WERI-Rb-1 (cell line): ENCODE data around the gene COL16A1.

Experiments
- DNase-seq: peaks from one replicate; pipeline ENCODE4 v3.0.0-alpha.2; 2020
- H3K27ac ChIP-seq: fragments of 250-450 bp; sonication (Bioruptor Pico); 2 replicates; pipeline ENCODE4 v1.5.1; 2020; ENCODE audit warnings: mild to moderate bottlenecking, moderate library complexity
- H3K27me3 ChIP-seq: fragments of 250-450 bp; sonication (Bioruptor Pico); 2 replicates; pipeline ENCODE4 v1.5.1; 2021; ENCODE audit warnings: mild to moderate bottlenecking, low read depth, moderate library complexity; ENCODE audit not compliant: insufficient read depth, severe bottlenecking
- H3K36me3 ChIP-seq: fragments of 250-450 bp; sonication (Bioruptor Pico); 2 replicates; pipeline ENCODE4 v1.5.1; 2020; ENCODE audit warnings: mild to moderate bottlenecking, moderate library complexity
- H3K4me3 ChIP-seq: 2 replicates; pipeline ENCODE4 v1.5.1; 2011; ENCODE audit warnings: low read depth, mild to moderate bottlenecking, control low read depth, low read length
- H3K9me3 ChIP-seq: fragments of 250-450 bp; sonication (Bioruptor Pico); 2 replicates; pipeline ENCODE4 v1.5.1; 2021; ENCODE audit warnings: mild to moderate bottlenecking, moderate library complexity; ENCODE audit not compliant: severe bottlenecking
- TF ChIP-seq, protein P1 (sequence below): IDR thresholded peaks from 2 replicates; pipeline ENCODE4 v1.5.1; 2011; ENCODE audit warnings: low read depth, mild to moderate bottlenecking, control low read depth, inconsistent platforms, low read length

COL16A1 gene

DNA sequence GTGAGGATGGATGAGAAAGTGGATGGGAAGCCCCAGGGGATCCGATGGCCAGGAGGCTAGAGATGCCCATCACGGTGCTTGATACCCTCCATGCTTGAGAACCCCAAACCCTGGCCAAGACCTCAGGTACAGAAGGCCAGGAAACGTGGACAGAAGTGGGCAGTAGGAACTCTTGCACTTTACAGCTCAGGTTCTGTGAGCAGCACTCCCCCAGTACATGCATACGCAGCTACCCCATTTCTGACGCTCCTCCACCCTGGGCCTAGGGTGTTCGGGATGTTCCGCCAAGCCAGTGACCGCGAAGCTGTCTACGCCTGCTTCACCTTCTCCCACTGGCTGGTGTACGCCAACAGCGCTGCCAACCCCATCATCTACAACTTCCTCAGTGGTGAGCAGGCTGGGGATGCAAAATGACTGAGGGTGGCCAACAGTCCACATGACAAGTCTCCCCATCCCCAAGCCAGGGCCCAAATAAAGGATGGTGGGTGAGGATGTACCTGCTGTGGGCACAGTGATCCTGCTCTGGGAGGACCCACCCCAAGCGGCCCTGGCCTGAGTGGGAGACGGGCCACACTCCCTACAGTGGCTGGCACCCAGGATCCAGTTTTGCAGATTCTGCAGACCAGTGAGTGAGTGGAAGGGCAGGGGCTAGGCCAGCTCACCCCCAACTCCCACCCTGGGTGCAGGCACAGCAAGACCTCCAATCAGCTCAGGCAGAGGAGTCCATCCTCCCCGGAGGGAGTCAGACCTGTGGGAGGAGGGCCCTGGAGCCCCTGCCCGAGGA is 78.9 kb downstream of the COL16A1 start:
- DNase-seq: no peak
- Histone ChIP-seq H3K36me3 (peaks cover 14% of the 10 kb centered on the region), H3K27me3 (no peaks in the 10 kb centered on the region), H3K27ac (no peak overlapping the region), H3K4me3 (no peak overlapping the region), H3K9me3 (no peaks in the 10 kb centered on the region)
- TF ChIP-seq, protein P1, sequence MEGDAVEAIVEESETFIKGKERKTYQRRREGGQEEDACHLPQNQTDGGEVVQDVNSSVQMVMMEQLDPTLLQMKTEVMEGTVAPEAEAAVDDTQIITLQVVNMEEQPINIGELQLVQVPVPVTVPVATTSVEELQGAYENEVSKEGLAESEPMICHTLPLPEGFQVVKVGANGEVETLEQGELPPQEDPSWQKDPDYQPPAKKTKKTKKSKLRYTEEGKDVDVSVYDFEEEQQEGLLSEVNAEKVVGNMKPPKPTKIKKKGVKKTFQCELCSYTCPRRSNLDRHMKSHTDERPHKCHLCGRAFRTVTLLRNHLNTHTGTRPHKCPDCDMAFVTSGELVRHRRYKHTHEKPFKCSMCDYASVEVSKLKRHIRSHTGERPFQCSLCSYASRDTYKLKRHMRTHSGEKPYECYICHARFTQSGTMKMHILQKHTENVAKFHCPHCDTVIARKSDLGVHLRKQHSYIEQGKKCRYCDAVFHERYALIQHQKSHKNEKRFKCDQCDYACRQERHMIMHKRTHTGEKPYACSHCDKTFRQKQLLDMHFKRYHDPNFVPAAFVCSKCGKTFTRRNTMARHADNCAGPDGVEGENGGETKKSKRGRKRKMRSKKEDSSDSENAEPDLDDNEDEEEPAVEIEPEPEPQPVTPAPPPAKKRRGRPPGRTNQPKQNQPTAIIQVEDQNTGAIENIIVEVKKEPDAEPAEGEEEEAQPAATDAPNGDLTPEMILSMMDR: no peak

- H3K4me3 ChIP-seq: no peak overlapping the region
- TF ChIP-seq, protein P1: no peak
- peaks cover 12% of the 10 kb centered on the region for H3K36me3 ChIP-seq
- H3K9me3 ChIP-seq: no peaks in the 10 kb centered on the region
- H3K27ac ChIP-seq: no peak overlapping the region
- no peak for DNase-seq
- H3K27me3 ChIP-seq: no peaks in the 10 kb centered on the region
These were observed 79.5 kb downstream of the COL16A1 start for GRCh38 chr1:31624309-31624708.

DNA sequence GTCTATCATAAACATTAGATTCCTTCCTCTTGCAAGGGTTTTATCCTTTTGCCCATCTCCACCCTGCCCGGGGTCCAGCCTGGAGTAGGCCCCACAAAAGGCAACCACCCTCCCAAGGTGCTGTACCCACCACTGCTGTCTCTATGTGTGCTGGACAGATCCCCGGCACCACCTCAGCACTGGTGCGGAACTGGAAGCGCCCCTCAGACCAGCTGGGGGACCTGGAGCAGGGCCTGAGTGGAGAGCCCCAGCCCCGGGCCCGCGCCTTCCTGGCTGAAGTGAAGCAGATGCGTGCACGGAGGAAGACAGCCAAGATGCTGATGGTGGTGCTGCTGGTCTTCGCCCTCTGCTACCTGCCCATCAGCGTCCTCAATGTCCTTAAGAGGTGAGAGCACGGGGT is 80.5 kb downstream of the COL16A1 start:
- Histone ChIP-seq H3K27ac (no peak overlapping the region), H3K9me3 (no peaks in the 10 kb centered on the region), H3K4me3 (no peak overlapping the region), H3K27me3 (no peaks in the 10 kb centered on the region), H3K36me3 (peaks cover 2% of the 10 kb centered on the region)
- DNase-seq: no peak
- TF ChIP-seq, protein P1: no peak

DNA sequence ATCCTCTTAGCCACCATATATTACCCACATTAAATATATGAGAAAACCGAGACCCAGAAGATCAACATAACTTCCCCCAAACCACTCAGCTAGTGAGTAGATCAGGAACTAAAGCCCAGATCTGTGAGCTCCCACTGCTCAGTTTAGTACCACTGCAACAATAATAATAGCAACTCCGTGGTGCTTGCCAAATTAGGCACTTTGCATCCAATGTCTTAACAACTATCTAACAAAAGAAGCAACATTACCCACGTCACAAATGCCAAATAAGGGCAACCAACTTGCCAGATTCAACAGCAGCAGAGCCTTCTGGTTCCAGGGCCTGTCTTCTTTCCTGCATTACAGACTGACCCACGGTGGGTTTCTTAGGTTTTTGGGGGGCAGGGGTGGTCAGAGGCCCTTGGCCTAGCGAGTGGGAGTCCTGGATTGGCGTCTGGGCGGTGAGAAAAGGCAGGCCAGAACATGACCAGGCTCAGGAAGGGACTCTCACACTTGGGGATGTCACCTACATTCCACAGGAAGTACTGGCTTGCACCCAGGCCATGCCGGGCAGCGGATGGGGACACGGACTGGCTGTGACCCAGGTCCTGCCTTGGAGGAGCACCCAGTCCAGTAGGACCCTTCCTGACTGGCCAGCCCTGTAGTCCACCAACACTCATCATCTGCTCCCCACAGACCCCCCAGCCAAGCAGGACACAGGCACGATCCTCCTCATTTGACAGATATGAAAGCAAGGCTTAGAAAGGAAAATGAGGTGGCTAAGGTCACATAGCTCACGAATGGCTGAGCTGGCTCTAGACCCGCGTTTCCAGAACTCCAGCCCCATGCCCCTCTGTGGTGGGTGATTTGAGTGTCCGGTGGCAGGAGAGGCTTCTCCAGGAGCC is 81.7 kb downstream of the COL16A1 start:
- no peak overlapping the region for H3K4me3 ChIP-seq
- H3K36me3 ChIP-seq: no peaks in the 10 kb centered on the region
- H3K27ac ChIP-seq: no peak overlapping the region
- no peak for DNase-seq
- no peaks in the 10 kb centered on the region for H3K9me3 ChIP-seq
- TF ChIP-seq, protein P1: no peak
- peaks cover 2% of the 10 kb centered on the region for H3K27me3 ChIP-seq

- H3K27ac ChIP-seq: no peak overlapping the region
- no peaks in the 10 kb centered on the region for H3K9me3 ChIP-seq
- no peak overlapping the region for H3K4me3 ChIP-seq
- no peaks in the 10 kb centered on the region for H3K36me3 ChIP-seq
- H3K27me3 ChIP-seq: peaks cover 5% of the 10 kb centered on the region
- TF ChIP-seq, protein P1: no peak
- DNase-seq: no peak
These were observed 82.4 kb downstream of the COL16A1 start for GRCh38 chr1:31621498-31621820.
